GM12892 (cell line): Measurements from ENCODE around the gene ABCC2.

Experiments used
- POLR2A ChIP-seq: IDR thresholded peaks from 2 replicates; pipeline ENCODE4 v1.6.1; 2011; ENCODE audit warnings: low read depth, low read length, control low read depth
- POLR2AphosphoS5 ChIP-seq: IDR thresholded peaks from 2 replicates; pipeline ENCODE4 v1.6.1; 2011; ENCODE audit warnings: low read depth, low read length, control low read depth
- TAF1 ChIP-seq: IDR thresholded peaks from 2 replicates; pipeline ENCODE4 v1.6.1; 2011; ENCODE audit warnings: low read depth, mild to moderate bottlenecking, control low read depth, low read length, borderline replicate concordance

DNA sequence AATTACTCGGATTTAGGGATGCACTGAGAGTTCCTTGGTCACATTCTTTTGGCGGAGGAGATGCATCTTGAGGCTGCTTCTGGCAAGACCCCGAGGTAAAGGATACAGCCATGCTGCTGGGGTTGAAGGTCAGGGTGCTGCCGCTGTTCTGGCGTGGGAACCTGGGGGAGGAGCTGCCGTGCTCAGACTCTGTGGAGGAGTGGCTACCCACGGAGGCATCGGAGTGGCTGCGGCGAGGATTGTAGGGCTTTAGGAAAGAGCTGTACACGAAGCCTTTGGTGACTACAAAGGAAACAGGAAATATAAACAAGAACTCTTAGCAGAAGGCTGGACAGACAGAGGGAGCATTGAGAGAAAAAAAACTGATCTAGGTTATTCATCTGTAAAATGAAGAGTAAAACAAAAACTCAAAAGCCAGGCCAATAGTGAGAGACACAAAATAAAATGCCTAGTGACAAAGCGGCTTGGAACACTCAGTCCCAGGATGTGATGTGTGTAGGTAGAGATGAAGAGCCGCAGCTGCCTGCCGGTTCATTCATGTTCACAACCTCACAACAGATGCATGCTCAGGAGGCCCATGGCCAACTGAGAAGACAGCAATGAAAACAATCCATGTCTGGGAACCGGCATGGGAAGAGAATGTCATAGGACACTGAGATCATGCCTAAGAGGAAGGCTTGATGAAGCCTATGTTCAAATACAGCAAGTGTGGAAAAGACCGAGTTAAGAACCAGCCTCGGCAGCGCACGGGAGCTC is 97.8 kb downstream of the ABCC2 start:
- TF ChIP-seq POLR2A (no peak), POLR2AphosphoS5 (no peak), TAF1 (no peak)
